Activated T-cell treated with anti-CD3 and anti-CD28 coated beads, Interleukin-2, amount 50 U/mL, for 72 hours (primary cell): ENCODE data around the gene LAMA1. TPM values are rescaled to one million over a fixed set of nuclear protein-coding genes. Genes with fewer than 3 reads are reported as not detected.
"Not testable (repeated sequence)": the region's sequence is repeated elsewhere in the genome, so short reads cannot be mapped to it uniquely, and the experiment has no call there.

ENCODE experiments used
- ATAC-seq, 2 donors: fragments of 150-1000 bp; cut with Tn5 transposase; replicated peaks in 1 of 2; 2 replicates each; pipeline ENCODE4 v1.10.0; 2021; ENCODE audit warnings: moderate library complexity in 2 of 2, mild to moderate bottlenecking in 1 of 2
- DNase-seq, 2 donors: peaks; one replicate each; pipeline ENCODE4 v3.0.0; 2021 to 2022; ENCODE audit warnings: mixed read lengths in 1 of 2
- H3K27ac Mint-ChIP-seq: one replicate; pipeline ENCODE4 v1.8.0; 2022; ENCODE audit warnings: mild to moderate bottlenecking, moderate library complexity, mixed read lengths
- H3K27me3 Mint-ChIP-seq: one replicate; pipeline ENCODE4 v1.8.0; 2022; ENCODE audit warnings: low read depth, mixed read lengths
- H3K36me3 Mint-ChIP-seq, 2 donors: one replicate each; pipeline ENCODE4 v1.8.0; 2022; ENCODE audit warnings: mixed read lengths in 2 of 2, mild to moderate bottlenecking in 1 of 2; ENCODE audit not compliant: insufficient read depth in 2 of 2
- H3K4me1 Mint-ChIP-seq: one replicate; pipeline ENCODE4 v1.8.0; 2022; ENCODE audit warnings: low read depth, mixed read lengths
- H3K4me3 Mint-ChIP-seq, 2 donors: one replicate each; pipeline ENCODE4 v1.8.0; 2022; ENCODE audit warnings: mild to moderate bottlenecking in 2 of 2, mixed read lengths in 2 of 2, moderate library complexity in 2 of 2
- H3K9me3 Mint-ChIP-seq, 2 donors: one replicate each; pipeline ENCODE4 v1.8.0; 2022; ENCODE audit warnings: mixed read lengths in 2 of 2
- total RNA-seq, 2 donors: library from RNA; stranded (reverse); gene quantifications; one replicate each; pipeline ENCODE4 v1.2.3, GENCODE V29; 2022

The LAMA1 gene
- total RNA-seq, result not detected

DNA sequence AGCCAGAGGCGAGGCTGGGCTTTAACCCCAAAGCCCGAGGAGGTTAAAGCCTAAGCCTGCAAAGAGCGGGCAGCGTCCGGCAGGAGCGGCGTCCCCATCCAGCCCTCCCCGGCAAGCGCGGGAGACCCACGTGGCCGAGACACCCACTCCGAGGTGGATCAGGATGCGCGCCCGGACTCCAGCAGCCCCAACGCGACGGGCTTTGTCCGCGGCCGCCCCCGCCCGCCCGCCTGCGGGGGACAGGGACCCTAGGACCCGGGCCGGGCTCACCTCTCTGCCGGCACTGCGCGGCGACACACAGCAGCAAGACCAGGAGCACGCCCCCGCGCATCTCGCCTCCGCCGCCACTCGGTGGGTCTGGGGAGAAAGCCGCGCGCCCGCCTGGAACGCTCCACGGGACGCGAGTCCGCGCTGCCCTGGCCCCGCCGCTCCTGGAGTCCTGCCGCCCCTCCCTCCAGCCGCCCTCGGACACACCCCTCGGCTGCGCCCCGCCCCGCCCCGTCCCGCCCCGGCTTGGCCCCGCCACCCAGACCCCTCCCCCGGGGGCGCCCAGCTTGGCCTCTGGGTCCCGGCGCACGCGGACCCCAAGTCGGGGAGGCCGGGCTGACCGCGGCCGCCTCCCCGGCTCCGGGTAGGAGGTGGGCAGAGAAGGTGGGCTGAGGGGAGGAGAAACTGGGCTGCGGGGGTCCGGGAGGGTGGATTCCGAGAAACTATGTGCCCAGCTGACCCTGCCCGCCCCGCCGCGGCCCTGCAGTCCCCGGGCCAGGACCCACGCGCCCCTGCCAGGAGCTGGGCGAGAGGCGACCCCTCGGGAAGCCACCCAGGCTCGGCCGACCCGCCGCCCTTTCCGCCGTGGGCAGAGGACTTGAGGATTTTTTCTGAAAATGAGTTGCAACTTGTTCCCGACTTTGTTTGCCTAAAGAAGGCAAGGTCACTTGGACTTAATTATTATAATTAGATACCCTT is at the start of gene LAMA1:
LAMA1 (minus strand) TSS at position 408 of the 966 bp plus-strand sequence; CDS start at position 331, 77 bp downstream.
- no peaks in the 10 kb centered on the region for H3K9me3 Mint-ChIP-seq
- ATAC-seq (no peak), DNase-seq (no peak)
- peaks cover 10% of the 10 kb centered on the region for H3K4me1 Mint-ChIP-seq
- peaks cover 30% of the 10 kb centered on the region for H3K27me3 Mint-ChIP-seq
- no peak within 1 kb of the TSS for H3K27ac Mint-ChIP-seq
- no peaks in the 10 kb centered on the region for H3K36me3 Mint-ChIP-seq
- H3K4me3 Mint-ChIP-seq, result peak within 1 kb of the TSS; percentile 52 to 74

DNA sequence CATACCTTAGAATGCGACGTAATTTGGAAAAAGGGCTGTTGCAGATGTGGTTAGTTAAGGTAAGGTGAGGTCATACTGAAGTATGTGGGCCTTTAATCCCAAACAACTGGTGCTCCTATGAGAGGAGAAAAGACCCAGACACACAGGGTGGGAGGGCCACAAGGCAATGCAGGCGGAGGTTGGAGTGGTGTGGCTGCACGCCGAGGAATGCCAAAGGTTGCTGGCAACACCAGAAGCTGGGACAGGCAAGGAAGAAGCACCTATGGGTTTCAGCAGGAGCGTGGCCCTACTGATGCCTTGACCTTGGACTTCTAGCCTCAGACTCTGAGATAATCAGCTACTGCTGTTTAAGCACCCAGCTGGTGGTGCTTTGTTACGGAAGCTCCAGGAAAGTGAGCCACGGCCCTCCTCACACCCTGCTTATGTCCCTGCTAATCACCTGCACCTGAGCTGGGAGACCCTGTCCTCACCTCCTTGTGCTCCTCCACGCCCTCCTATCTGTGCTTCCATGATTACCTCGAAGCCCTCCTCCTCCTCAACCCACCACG is 48.3 kb upstream of the LAMA1 start:
- Mint-ChIP-seq H3K4me1 (no peaks in the 10 kb centered on the region), H3K4me3 (no peak overlapping the region), H3K36me3 (no peaks in the 10 kb centered on the region), H3K27me3 (no peaks in the 10 kb centered on the region), H3K27ac (no peak overlapping the region), H3K9me3 (no peaks in the 10 kb centered on the region)
- DNase-seq, result no peak
- ATAC-seq, result no peak

GRCh38 chr18:7164323-7165004 is 46.9 kb upstream of the LAMA1 start:
- ATAC-seq (no peak), DNase-seq (no peak)
- Mint-ChIP-seq H3K36me3 (no peaks in the 10 kb centered on the region), H3K9me3 (no peaks in the 10 kb centered on the region), H3K27me3 (no peaks in the 10 kb centered on the region), H3K4me1 (no peaks in the 10 kb centered on the region), H3K4me3 (no peak overlapping the region), H3K27ac (no peak overlapping the region)

DNA sequence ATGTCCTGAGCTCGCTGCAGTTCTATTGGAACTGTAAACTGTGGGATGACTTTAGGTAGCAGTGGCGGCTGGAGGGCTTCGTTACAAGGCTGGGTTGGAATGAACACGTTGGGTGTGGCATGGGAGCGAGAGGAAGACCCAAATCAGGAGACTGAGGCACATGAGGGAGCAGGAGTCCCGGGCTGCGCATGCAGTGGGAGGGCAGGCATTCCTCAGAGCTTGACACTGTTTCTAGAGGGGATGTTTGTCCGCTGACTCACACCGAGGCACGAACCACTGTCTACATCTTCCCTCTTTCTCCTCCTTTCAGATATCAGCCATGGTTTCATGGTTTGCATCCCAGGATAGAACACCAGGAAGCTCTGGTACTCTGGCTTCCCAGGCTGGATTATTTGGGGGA is 40.6 kb upstream of the LAMA1 start:
- no peak overlapping the region for H3K27ac Mint-ChIP-seq
- no peak for DNase-seq
- no peaks in the 10 kb centered on the region for H3K27me3 Mint-ChIP-seq
- no peak for ATAC-seq
- H3K36me3 Mint-ChIP-seq, result no peaks in the 10 kb centered on the region
- no peak overlapping the region for H3K4me3 Mint-ChIP-seq
- H3K4me1 Mint-ChIP-seq, result no peaks in the 10 kb centered on the region
- H3K9me3 Mint-ChIP-seq, result peaks cover 0 to 2% of the 10 kb centered on the region in 2 donors

DNA sequence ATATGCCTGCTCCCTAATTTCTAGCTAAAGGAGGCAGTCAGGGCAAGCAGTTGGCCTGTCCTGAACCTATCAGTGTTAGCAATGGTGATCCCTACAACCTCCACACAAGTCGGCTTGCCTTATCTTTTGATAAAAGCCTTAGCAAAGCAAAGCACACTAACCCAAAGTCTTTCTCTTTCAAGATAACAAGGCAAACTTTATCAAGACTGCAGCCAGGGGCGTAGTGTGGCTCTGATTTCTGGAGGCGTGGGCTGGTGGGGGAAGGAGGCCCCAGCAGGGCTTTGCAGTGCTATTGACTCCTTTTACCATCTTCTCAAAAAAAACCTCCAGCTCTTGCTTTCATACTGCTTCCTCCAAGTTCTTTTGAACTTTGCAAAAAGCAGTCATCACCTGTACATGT is 40.2 kb upstream of the LAMA1 start:
- no peak for DNase-seq
- no peak overlapping the region for H3K27ac Mint-ChIP-seq

DNA sequence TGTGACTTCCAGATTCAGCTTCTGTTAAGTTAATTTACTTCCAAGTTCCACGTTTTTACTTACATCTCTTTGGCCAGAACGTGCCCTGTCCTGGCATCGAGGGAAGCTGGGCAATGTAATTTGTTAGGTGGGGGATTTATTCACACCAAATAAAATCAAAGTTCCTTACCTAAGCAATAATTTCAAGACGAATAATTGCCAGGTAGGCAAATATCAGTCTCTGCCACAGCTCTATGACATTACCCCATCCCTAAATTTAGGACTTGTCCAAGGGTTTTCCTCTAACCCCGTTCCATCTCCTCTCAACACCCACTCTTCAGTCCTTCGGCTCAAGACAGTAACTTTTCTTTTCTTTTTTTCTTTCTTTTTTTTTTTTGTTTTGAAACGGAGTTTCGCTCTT is 38.3 kb upstream of the LAMA1 start:
- no peak for DNase-seq
- Mint-ChIP-seq H3K36me3 (no peaks in the 10 kb centered on the region), H3K9me3 (peaks cover 1 to 2% of the 10 kb centered on the region in 2 donors), H3K4me3 (no peak overlapping the region), H3K27me3 (no peaks in the 10 kb centered on the region), H3K4me1 (no peaks in the 10 kb centered on the region), H3K27ac (no peak overlapping the region)
- no peak for ATAC-seq

More for the DNA sequence above, 40.2 kb upstream of the LAMA1 start:
- H3K4me3 Mint-ChIP-seq, result no peak overlapping the region
- H3K9me3 Mint-ChIP-seq, result peaks cover 0 to 2% of the 10 kb centered on the region in 2 donors
- no peaks in the 10 kb centered on the region for H3K27me3 Mint-ChIP-seq
- H3K4me1 Mint-ChIP-seq, result no peaks in the 10 kb centered on the region
- no peak for ATAC-seq
- H3K36me3 Mint-ChIP-seq, result no peaks in the 10 kb centered on the region

- no peaks in the 10 kb centered on the region for H3K4me1 Mint-ChIP-seq
- H3K4me3 Mint-ChIP-seq, result no peak overlapping the region
- no peaks in the 10 kb centered on the region for H3K27me3 Mint-ChIP-seq
- no peaks in the 10 kb centered on the region for H3K36me3 Mint-ChIP-seq
- ATAC-seq (no peak), DNase-seq (no peak)
- H3K9me3 Mint-ChIP-seq, result peaks cover 1 to 2% of the 10 kb centered on the region in 2 donors
- H3K27ac Mint-ChIP-seq, result no peak overlapping the region
Observed at GRCh38 chr18:7155092-7155491, 37.5 kb upstream of the LAMA1 start.

GRCh38 chr18:7152440-7152839 is 34.8 kb upstream of the LAMA1 start:
- ATAC-seq, result no peak
- H3K4me1 Mint-ChIP-seq, result no peaks in the 10 kb centered on the region

DNA sequence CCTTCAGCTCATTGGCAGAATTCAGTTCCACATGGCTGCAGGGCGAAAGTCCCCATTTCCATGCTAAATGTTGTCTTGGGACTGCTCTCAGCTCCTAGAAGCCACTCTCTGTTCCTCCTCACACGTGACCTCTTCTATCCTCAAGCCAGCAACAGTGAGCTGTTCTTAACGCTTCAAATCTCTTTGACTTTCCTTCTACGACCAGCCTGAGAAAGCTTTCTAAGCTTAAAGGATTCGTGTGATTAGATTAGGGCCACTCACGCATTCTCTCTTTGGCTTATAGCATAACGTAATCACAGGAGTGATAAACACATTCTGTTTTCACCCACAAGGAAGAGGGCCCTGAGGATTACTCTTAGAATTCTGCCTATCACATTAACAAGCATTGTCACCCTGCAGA is 29.8 kb upstream of the LAMA1 start:
- ATAC-seq, result no peak

More at GRCh38 chr18:7152440-7152839, 34.8 kb upstream of the LAMA1 start:
- DNase-seq, result no peak
- Mint-ChIP-seq H3K4me3 (no peak overlapping the region), H3K27me3 (no peaks in the 10 kb centered on the region), H3K27ac (no peak overlapping the region), H3K36me3 (no peaks in the 10 kb centered on the region), H3K9me3 (peaks cover 2 to 6% of the 10 kb centered on the region in 2 donors)

GRCh38 chr18:7146067-7146466 is 28.5 kb upstream of the LAMA1 start:
- H3K27ac Mint-ChIP-seq, result no peak overlapping the region
- H3K9me3 Mint-ChIP-seq, result peaks cover 5 to 10% of the 10 kb centered on the region in 2 donors
- no peaks in the 10 kb centered on the region for H3K27me3 Mint-ChIP-seq
- no peak for ATAC-seq
- no peaks in the 10 kb centered on the region for H3K36me3 Mint-ChIP-seq
- no peak overlapping the region for H3K4me3 Mint-ChIP-seq
- no peaks in the 10 kb centered on the region for H3K4me1 Mint-ChIP-seq
- no peak for DNase-seq

More for the DNA sequence above, 29.8 kb upstream of the LAMA1 start:
- H3K27ac Mint-ChIP-seq, result no peak overlapping the region
- no peaks in the 10 kb centered on the region for H3K4me1 Mint-ChIP-seq
- DNase-seq, result no peak
- no peaks in the 10 kb centered on the region for H3K27me3 Mint-ChIP-seq
- no peaks in the 10 kb centered on the region for H3K36me3 Mint-ChIP-seq
- peaks cover 3 to 9% of the 10 kb centered on the region in 2 donors for H3K9me3 Mint-ChIP-seq
- no peak overlapping the region for H3K4me3 Mint-ChIP-seq

- H3K4me3 Mint-ChIP-seq, DNase-seq, H3K27ac Mint-ChIP-seq, H3K27me3 Mint-ChIP-seq, H3K36me3 Mint-ChIP-seq, ATAC-seq, H3K4me1 Mint-ChIP-seq: not testable (repeated sequence)
- peaks cover 7 to 10% of the 10 kb centered on the region in 2 donors for H3K9me3 Mint-ChIP-seq
Observed at GRCh38 chr18:7144921-7145320, 27.3 kb upstream of the LAMA1 start.

- ATAC-seq, result no peak
- H3K4me1 Mint-ChIP-seq, result no peaks in the 10 kb centered on the region
- H3K27ac Mint-ChIP-seq, result peak overlapping the region; percentile 19
- H3K4me3 Mint-ChIP-seq, result no peak overlapping the region
- H3K9me3 Mint-ChIP-seq, result peaks cover 6 to 10% of the 10 kb centered on the region in 2 donors
- no peak for DNase-seq
- H3K36me3 Mint-ChIP-seq, result no peaks in the 10 kb centered on the region
- no peaks in the 10 kb centered on the region for H3K27me3 Mint-ChIP-seq
Observed at GRCh38 chr18:7141287-7141686, 23.7 kb upstream of the LAMA1 start.

GRCh38 chr18:7139409-7139808 is 21.8 kb upstream of the LAMA1 start:
- Mint-ChIP-seq H3K4me3 (no peak overlapping the region), H3K36me3 (no peaks in the 10 kb centered on the region), H3K27me3 (no peaks in the 10 kb centered on the region), H3K4me1 (no peaks in the 10 kb centered on the region), H3K27ac (no peak overlapping the region), H3K9me3 (peaks cover 2 to 10% of the 10 kb centered on the region in 2 donors)
- ATAC-seq (no peak), DNase-seq (no peak)
